Measurements from ENCODE around the gene HAS3.

- no peak for TF ChIP-seq REST (tag by site-specific recombination; IDR thresholded peaks at IDR 0.05)
- no peak for TF ChIP-seq ZNF561 (tag by site-specific recombination; IDR thresholded peaks at IDR 0.05; ENCODE audit: borderline replicate concordance)
- TF ChIP-seq, protein P1, sequence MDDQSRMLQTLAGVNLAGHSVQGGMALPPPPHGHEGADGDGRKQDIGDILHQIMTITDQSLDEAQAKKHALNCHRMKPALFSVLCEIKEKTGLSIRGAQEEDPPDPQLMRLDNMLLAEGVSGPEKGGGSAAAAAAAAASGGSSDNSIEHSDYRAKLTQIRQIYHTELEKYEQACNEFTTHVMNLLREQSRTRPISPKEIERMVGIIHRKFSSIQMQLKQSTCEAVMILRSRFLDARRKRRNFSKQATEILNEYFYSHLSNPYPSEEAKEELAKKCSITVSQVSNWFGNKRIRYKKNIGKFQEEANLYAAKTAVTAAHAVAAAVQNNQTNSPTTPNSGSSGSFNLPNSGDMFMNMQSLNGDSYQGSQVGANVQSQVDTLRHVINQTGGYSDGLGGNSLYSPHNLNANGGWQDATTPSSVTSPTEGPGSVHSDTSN (CRISPR knock-in tag; IDR thresholded peaks at IDR 0.05) = no peak
- no peak for TF ChIP-seq ZNF175 (tag by site-specific recombination; IDR thresholded peaks at IDR 0.05)
- no peak for TF ChIP-seq PRDM10 (tag by site-specific recombination; IDR thresholded peaks at IDR 0.05)
- TF ChIP-seq, protein P2, sequence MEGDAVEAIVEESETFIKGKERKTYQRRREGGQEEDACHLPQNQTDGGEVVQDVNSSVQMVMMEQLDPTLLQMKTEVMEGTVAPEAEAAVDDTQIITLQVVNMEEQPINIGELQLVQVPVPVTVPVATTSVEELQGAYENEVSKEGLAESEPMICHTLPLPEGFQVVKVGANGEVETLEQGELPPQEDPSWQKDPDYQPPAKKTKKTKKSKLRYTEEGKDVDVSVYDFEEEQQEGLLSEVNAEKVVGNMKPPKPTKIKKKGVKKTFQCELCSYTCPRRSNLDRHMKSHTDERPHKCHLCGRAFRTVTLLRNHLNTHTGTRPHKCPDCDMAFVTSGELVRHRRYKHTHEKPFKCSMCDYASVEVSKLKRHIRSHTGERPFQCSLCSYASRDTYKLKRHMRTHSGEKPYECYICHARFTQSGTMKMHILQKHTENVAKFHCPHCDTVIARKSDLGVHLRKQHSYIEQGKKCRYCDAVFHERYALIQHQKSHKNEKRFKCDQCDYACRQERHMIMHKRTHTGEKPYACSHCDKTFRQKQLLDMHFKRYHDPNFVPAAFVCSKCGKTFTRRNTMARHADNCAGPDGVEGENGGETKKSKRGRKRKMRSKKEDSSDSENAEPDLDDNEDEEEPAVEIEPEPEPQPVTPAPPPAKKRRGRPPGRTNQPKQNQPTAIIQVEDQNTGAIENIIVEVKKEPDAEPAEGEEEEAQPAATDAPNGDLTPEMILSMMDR (tag by site-specific recombination; IDR thresholded peaks at IDR 0.05) = no peak
These were observed 5.0 kb downstream of the HAS3 start for GRCh38 chr16:69110406-69110805.
